ENCODE data around the gene DLGAP1.

Gene DLGAP1

GRCh38 chr18:4351005-4351404 is 104.1 kb downstream of the DLGAP1 start:
- no peaks in the 10 kb centered on the region for H3K9me3 ChIP-seq (ENCODE audit: insufficient read depth, low read length)

GRCh38 chr18:4335386-4335785 is 119.7 kb downstream of the DLGAP1 start:
- Histone ChIP-seq H2AFZ (ENCODE audit: low read depth, low read length) (no peak overlapping the region), H3K36me3 (replicated peaks; ENCODE audit: low read depth, low read length) (no peaks in the 10 kb centered on the region), H3K79me2 (ENCODE audit: low read length) (no peaks in the 10 kb centered on the region), H3K4me1 (ENCODE audit: low read length) (no peaks in the 10 kb centered on the region), H3K9ac (ENCODE audit: low read length) (no peak overlapping the region), H3K9me3 (ENCODE audit: insufficient read depth, low read length) (no peaks in the 10 kb centered on the region), H3K4me3 (ENCODE audit: low read length) (no peak overlapping the region), H4K20me1 (ENCODE audit: insufficient read depth, low read length) (no peaks in the 10 kb centered on the region), H3K4me2 (ENCODE audit: low read length) (no peak overlapping the region), H3K27ac (ENCODE audit: low read length) (no peak overlapping the region), H3K27me3 (ENCODE audit: low read depth, low read length) (no peaks in the 10 kb centered on the region)
- TF ChIP-seq CTCF (IDR thresholded peaks at IDR 0.05; ENCODE audit: low read depth, low read length) (no peak), EZH2phosphoT487 (IDR thresholded peaks at IDR 0.05; ENCODE audit: low read depth) (no peak)

More at GRCh38 chr18:4351005-4351404, 104.1 kb downstream of the DLGAP1 start:
- H3K4me3 ChIP-seq (ENCODE audit: low read length): no peak overlapping the region
- 0 out of 2 replicates have a peak, but pooled peaks cover 5% of the 10 kb centered on the region for H3K27me3 ChIP-seq (ENCODE audit: low read depth, low read length)
- H3K27ac ChIP-seq (ENCODE audit: low read length): no peak overlapping the region
- no peaks in the 10 kb centered on the region for H3K36me3 ChIP-seq (replicated peaks; ENCODE audit: low read depth, low read length)
- H4K20me1 ChIP-seq (ENCODE audit: insufficient read depth, low read length): no peaks in the 10 kb centered on the region
- H3K4me2 ChIP-seq (ENCODE audit: low read length): no peak overlapping the region
- no peak overlapping the region for H3K9ac ChIP-seq (ENCODE audit: low read length)
- H3K4me1 ChIP-seq (ENCODE audit: low read length): peaks cover 7% of the 10 kb centered on the region; the same call in 1 of the 2 replicates
- H3K79me2 ChIP-seq (ENCODE audit: low read length): no peaks in the 10 kb centered on the region
- TF ChIP-seq EZH2phosphoT487 (IDR thresholded peaks at IDR 0.05; ENCODE audit: low read depth) (no peak), CTCF (IDR thresholded peaks at IDR 0.05; ENCODE audit: low read depth, low read length) (no peak)
- H2AFZ ChIP-seq (ENCODE audit: low read depth, low read length): no peak overlapping the region

GRCh38 chr18:4333043-4333442 is 122.1 kb downstream of the DLGAP1 start:
- Histone ChIP-seq H3K27ac (ENCODE audit: low read length) (no peak overlapping the region), H3K4me2 (ENCODE audit: low read length) (no peak overlapping the region), H3K9ac (ENCODE audit: low read length) (no peak overlapping the region), H2AFZ (ENCODE audit: low read depth, low read length) (no peak overlapping the region), H3K36me3 (replicated peaks; ENCODE audit: low read depth, low read length) (no peaks in the 10 kb centered on the region), H4K20me1 (ENCODE audit: insufficient read depth, low read length) (no peaks in the 10 kb centered on the region), H3K4me1 (ENCODE audit: low read length) (no peaks in the 10 kb centered on the region), H3K4me3 (ENCODE audit: low read length) (no peak overlapping the region), H3K9me3 (ENCODE audit: insufficient read depth, low read length) (no peaks in the 10 kb centered on the region), H3K79me2 (ENCODE audit: low read length) (no peaks in the 10 kb centered on the region), H3K27me3 (ENCODE audit: low read depth, low read length) (no peaks in the 10 kb centered on the region)
- TF ChIP-seq CTCF (IDR thresholded peaks at IDR 0.05; ENCODE audit: low read depth, low read length) (no peak), EZH2phosphoT487 (IDR thresholded peaks at IDR 0.05; ENCODE audit: low read depth) (no peak)

GRCh38 chr18:4319738-4320677 is 135.1 kb downstream of the DLGAP1 start:
- Histone ChIP-seq H3K27ac (ENCODE audit: low read length) (no peak overlapping the region), H3K9ac (ENCODE audit: low read length) (no peak overlapping the region), H3K4me2 (ENCODE audit: low read length) (no peak overlapping the region), H2AFZ (ENCODE audit: low read depth, low read length) (no peak overlapping the region), H3K79me2 (ENCODE audit: low read length) (no peaks in the 10 kb centered on the region), H3K9me3 (ENCODE audit: insufficient read depth, low read length) (no peaks in the 10 kb centered on the region), H3K27me3 (ENCODE audit: low read depth, low read length) (no peaks in the 10 kb centered on the region), H3K4me3 (ENCODE audit: low read length) (no peak overlapping the region), H3K4me1 (ENCODE audit: low read length) (peaks cover 7% of the 10 kb centered on the region), H4K20me1 (ENCODE audit: insufficient read depth, low read length) (no peaks in the 10 kb centered on the region), H3K36me3 (replicated peaks; ENCODE audit: low read depth, low read length) (no peaks in the 10 kb centered on the region)
- TF ChIP-seq CTCF (IDR thresholded peaks at IDR 0.05; ENCODE audit: low read depth, low read length) (no peak), EZH2phosphoT487 (IDR thresholded peaks at IDR 0.05; ENCODE audit: low read depth) (no peak)
